ENCODE results near the gene SCGB1C1. TPM values are rescaled to one million over a fixed set of nuclear protein-coding genes. Genes with fewer than 3 reads are reported as not detected.

SCGB1C1 gene
- total and polyA plus RNA-seq, 9 of the 15 experiments (the other 6 are each of a cell fraction or from before 2014, with no cell fraction given) = not detected

GRCh38 chr11:197741-198235 is 4.9 kb downstream of the SCGB1C1 start:
- POLR2A ChIA-PET = interaction anchor here (0.6 to 2.4 kb wide), 2 partner anchors 9 to 320 kb away, joined by 3 to 23 read pairs; partner anchors contain the start of genes BET1L and RIC8A
- H3K27ac ChIP-seq (ENCODE audit: extremely low read depth, low read depth, low read length) = no peak overlapping the region
- WGBS (ENCODE audit: insufficient coverage, low coverage, missing lambda C conversion rate) = 58% methylated on average over 6 of the region's 9 CpGs
- DNase-seq (ENCODE audit: extremely low read depth in 1 of 4, low spot score in 3 of 4) = no peak
- ATAC-seq = no peak; the same call in 2 of the 3 replicates
- no peaks in the 10 kb centered on the region for H3K27me3 ChIP-seq (ENCODE audit: control insufficient read depth in 2 of 2, insufficient read depth in 2 of 2, low read length in 2 of 2)
- no TSS peak for BruUV-seq (replicated peaks)
- H2AFZ ChIP-seq (ENCODE audit: low read depth, low read length) = no peak overlapping the region
- in situ Hi-C loops (cut with MboI) (loop anchor here (5.0 kb wide), 1 partner anchor 320 kb away; no protein-coding TSS in a partner anchor), intact Hi-C loops (cut with micrococcal nuclease) (no loop called here)
- no peak overlapping the region for H3K4me2 ChIP-seq (ENCODE audit: insufficient read depth, low read length)
- no peak overlapping the region for H3K4me3 ChIP-seq
- CTCF ChIA-PET (ENCODE audit: low intra/inter-chr PET ratio) = no interaction called here
- H3K4me1 ChIP-seq (replicated peaks in 1 of 2; ENCODE audit: control insufficient read depth in 2 of 2, insufficient read depth in 2 of 2, low read length in 2 of 2) = peaks cover 8 to 27% of the 10 kb centered on the region in 2 experiments; a peak in 4 of 5 replicates
- FAIRE-seq = no peak
- no peaks in the 10 kb centered on the region; the same call in 1 of the 2 replicates for H4K20me1 ChIP-seq (replicated peaks; ENCODE audit: control insufficient read depth, insufficient read depth, low read length)
- H3K9ac ChIP-seq (ENCODE audit: insufficient read depth in 1 of 2, low read depth in 2 of 2, low read length in 2 of 2) = peak overlapping the region in 1 of 2 experiments; percentile 64; a peak in 1 of 4 replicates
- H3K9me3 ChIP-seq (replicated peaks; ENCODE audit: control insufficient read depth, insufficient read depth, low read depth, low read length) = no peaks in the 10 kb centered on the region
- peaks cover 12% of the 10 kb centered on the region; the same call in 2 of the 3 replicates for H3K36me3 ChIP-seq (ENCODE audit: control insufficient read depth, insufficient read depth, low read length)
- no peaks in the 10 kb centered on the region for H3K9me1 ChIP-seq (ENCODE audit: control insufficient read depth, insufficient read depth, low read length)
- H3K79me2 ChIP-seq (ENCODE audit: control insufficient read depth, insufficient read depth, low read length) = no peaks in the 10 kb centered on the region
- TF ChIP-seq ZNF121 (CRISPR knock-in tag; conservative IDR thresholded peaks at IDR 0.05) (no peak), STAT5B (CRISPR knock-in tag; IDR thresholded peaks at IDR 0.05) (no peak), RBFOX2 (IDR thresholded peaks at IDR 0.05; ENCODE audit: low read depth, low read length) (no peak), ZBTB33 (CRISPR knock-in tag; IDR thresholded peaks at IDR 0.05) (no peak), NR2C2 (CRISPR knock-in tag; IDR thresholded peaks at IDR 0.05) (no peak), NR2C2 (tag; IDR thresholded peaks at IDR 0.05) (no peak), TBP (optimal IDR thresholded peaks at IDR 0.05; ENCODE audit: low read depth, low read length) (no peak), ERF (CRISPR knock-in tag; IDR thresholded peaks at IDR 0.05) (no peak), CBFA2T3 (IDR thresholded peaks at IDR 0.05) (no peak), ZNF592 (IDR thresholded peaks at IDR 0.05) (no peak), MAX (CRISPR knock-in tag; IDR thresholded peaks at IDR 0.05) (no peak), MYBL2 (IDR thresholded peaks at IDR 0.05; ENCODE audit: low read depth) (no peak), MYBL2 (CRISPR knock-in tag; IDR thresholded peaks at IDR 0.05; ENCODE audit: borderline replicate concordance) (no peak), ZBTB9 (CRISPR knock-in tag; IDR thresholded peaks at IDR 0.05) (no peak), ZNF586 (CRISPR knock-in tag; conservative IDR thresholded peaks at IDR 0.05) (no peak), MCM7 (IDR thresholded peaks at IDR 0.05) (no peak)

Data from K562 (cell line).